ENCODE results near the gene ZBTB24. TPM values are rescaled to one million over a fixed set of nuclear protein-coding genes. Genes with fewer than 3 reads are reported as not detected.

Gene ZBTB24
- total RNA-seq, 2 donors from 2014 or later, result 9.2 to 9.8 TPM

DNA sequence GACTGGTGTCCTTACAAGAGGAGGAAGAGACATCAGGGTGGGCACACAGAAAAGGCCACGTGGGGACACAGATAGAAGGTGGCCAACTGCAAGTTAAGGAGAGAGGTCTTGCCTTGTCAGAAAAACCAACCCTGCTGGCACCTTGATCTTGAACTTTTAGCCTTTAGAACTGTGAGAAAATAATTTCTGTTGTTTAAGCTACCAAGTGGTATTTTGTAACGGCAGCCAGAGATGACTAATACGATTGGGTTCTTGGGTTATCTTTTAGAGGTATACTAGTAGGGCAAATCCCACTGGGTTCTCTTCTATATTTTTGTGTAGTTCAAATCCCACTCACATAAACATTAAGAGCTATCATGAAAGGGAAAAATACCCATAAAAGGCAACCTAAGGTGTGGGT lies 31.9 kb upstream of the ZBTB24 start:
- Mint-ChIP-seq H3K9me3 (peaks cover 9% of the 10 kb centered on the region), H3K27me3 (ENCODE audit: insufficient read depth) (no peaks in the 10 kb centered on the region), H3K36me3 (ENCODE audit: low read depth) (peaks cover 3% of the 10 kb centered on the region), H3K27ac (no peak overlapping the region), H3K4me1 (peaks cover 8% of the 10 kb centered on the region), H3K4me3 (no peak overlapping the region)
- Histone ChIP-seq H3K4me1 (ENCODE audit: control insufficient read depth, insufficient read depth, low read length) (no peaks in the 10 kb centered on the region), H3K4me3 (ENCODE audit: low read length) (no peak overlapping the region), H3K9ac (ENCODE audit: extremely low read depth, low read length, poor library complexity, severe bottlenecking) (no peak overlapping the region), H3K27ac (ENCODE audit: low read depth, low read length) (no peak overlapping the region), H3K9me3 (ENCODE audit: control insufficient read depth, low read length) (peaks cover 19% of the 10 kb centered on the region), H3K36me3 (ENCODE audit: control insufficient read depth, insufficient read depth, low read length) (no peaks in the 10 kb centered on the region), H3K27me3 (ENCODE audit: control insufficient read depth, insufficient read depth, low read length, poor library complexity, severe bottlenecking) (no peaks in the 10 kb centered on the region)
- 89% methylated on average over 1 to 3 of the region's 3 CpGs for WGBS, 2 experiments (ENCODE audit: insufficient coverage in 1 of 2, insufficient read length in 1 of 2)
- DNase-seq, result no peak
- TF ChIP-seq, protein P1, sequence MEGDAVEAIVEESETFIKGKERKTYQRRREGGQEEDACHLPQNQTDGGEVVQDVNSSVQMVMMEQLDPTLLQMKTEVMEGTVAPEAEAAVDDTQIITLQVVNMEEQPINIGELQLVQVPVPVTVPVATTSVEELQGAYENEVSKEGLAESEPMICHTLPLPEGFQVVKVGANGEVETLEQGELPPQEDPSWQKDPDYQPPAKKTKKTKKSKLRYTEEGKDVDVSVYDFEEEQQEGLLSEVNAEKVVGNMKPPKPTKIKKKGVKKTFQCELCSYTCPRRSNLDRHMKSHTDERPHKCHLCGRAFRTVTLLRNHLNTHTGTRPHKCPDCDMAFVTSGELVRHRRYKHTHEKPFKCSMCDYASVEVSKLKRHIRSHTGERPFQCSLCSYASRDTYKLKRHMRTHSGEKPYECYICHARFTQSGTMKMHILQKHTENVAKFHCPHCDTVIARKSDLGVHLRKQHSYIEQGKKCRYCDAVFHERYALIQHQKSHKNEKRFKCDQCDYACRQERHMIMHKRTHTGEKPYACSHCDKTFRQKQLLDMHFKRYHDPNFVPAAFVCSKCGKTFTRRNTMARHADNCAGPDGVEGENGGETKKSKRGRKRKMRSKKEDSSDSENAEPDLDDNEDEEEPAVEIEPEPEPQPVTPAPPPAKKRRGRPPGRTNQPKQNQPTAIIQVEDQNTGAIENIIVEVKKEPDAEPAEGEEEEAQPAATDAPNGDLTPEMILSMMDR (conservative IDR thresholded peaks at IDR 0.05), result no peak

DNA sequence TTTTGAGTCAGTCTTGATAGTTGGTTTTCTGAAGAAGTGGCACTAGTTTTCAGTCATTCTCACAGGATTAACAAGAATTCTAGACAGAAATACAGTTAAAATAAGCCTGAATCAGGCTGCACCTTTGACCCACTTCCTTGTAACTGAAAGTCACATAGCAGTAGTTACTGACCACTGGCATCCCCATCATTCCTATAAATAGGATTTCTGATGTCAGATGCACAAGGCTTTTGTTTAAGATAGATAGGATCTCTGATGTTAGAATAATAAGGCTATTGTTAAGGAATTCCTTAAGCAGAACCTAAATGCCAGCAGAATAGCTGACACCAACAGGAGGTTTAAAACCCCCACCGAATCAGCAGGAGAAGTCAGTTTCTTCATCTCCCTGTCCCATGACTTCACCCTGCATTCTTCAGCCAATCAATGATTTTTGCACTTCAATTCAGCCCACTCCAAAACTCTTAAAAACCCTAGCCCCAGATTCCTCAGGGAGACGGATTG lies 30.6 kb upstream of the ZBTB24 start:
- Mint-ChIP-seq H3K27ac (peak overlapping the region; percentile 65), H3K9me3 (peaks cover 14% of the 10 kb centered on the region), H3K27me3 (ENCODE audit: insufficient read depth) (no peaks in the 10 kb centered on the region), H3K36me3 (ENCODE audit: low read depth) (peaks cover 3% of the 10 kb centered on the region), H3K4me3 (no peak overlapping the region), H3K4me1 (peaks cover 8% of the 10 kb centered on the region)
- 33 to 40% methylated on average over 1 to 2 of the region's 2 CpGs for WGBS, 2 experiments (ENCODE audit: insufficient coverage in 1 of 2, insufficient read length in 1 of 2)
- peak; percentile 55 for DNase-seq
- H3K27ac ChIP-seq (ENCODE audit: low read depth, low read length), result peak overlapping the region; percentile 8
- H3K27me3 ChIP-seq (ENCODE audit: control insufficient read depth, insufficient read depth, low read length, poor library complexity, severe bottlenecking), result no peaks in the 10 kb centered on the region
- no peak overlapping the region for H3K9ac ChIP-seq (ENCODE audit: extremely low read depth, low read length, poor library complexity, severe bottlenecking)
- H3K36me3 ChIP-seq (ENCODE audit: control insufficient read depth, insufficient read depth, low read length), result no peaks in the 10 kb centered on the region
- H3K4me1 ChIP-seq (ENCODE audit: control insufficient read depth, insufficient read depth, low read length), result no peaks in the 10 kb centered on the region
- TF ChIP-seq, protein P1 (conservative IDR thresholded peaks at IDR 0.05), result no peak
- peak overlapping the region; percentile 6 for H3K4me3 ChIP-seq (ENCODE audit: low read length)
- H3K9me3 ChIP-seq (ENCODE audit: control insufficient read depth, low read length), result peaks cover 22% of the 10 kb centered on the region

DNA sequence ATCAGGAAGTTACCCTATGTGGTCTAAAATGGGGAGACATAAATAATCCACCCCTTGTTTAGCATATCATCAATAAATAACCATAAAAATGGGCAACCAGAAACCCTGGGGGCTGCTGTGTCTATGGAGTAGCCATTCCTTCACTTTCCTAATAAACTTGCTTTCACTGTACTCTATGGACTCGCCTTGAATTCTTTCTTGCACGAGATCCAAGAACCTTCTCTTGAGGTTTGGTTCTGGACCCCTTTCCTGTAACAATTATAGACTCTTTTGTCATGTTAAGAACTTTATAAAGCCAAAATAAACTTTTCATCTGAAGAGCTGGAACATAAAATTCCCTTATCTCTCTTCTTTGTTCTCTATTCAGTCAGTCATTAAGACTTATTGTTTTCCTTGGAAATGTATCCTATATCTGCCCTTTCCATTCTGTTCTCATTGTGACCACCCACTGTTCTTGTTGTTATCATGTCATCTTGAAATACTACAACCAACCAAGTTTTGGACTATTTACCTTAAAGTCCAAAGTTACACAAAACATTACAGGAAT lies 29.3 kb upstream of the ZBTB24 start:
- Mint-ChIP-seq H3K4me1 (peaks cover 15% of the 10 kb centered on the region), H3K9me3 (peaks cover 17% of the 10 kb centered on the region), H3K27ac (no peak overlapping the region), H3K4me3 (no peak overlapping the region), H3K27me3 (ENCODE audit: insufficient read depth) (no peaks in the 10 kb centered on the region), H3K36me3 (ENCODE audit: low read depth) (peaks cover 3% of the 10 kb centered on the region)
- H3K9me3 ChIP-seq (ENCODE audit: control insufficient read depth, low read length), result peaks cover 22% of the 10 kb centered on the region
- DNase-seq, result no peak
- H3K4me3 ChIP-seq (ENCODE audit: low read length), result no peak overlapping the region
- no peak overlapping the region for H3K9ac ChIP-seq (ENCODE audit: extremely low read depth, low read length, poor library complexity, severe bottlenecking)
- no peaks in the 10 kb centered on the region for H3K4me1 ChIP-seq (ENCODE audit: control insufficient read depth, insufficient read depth, low read length)
- no peaks in the 10 kb centered on the region for H3K36me3 ChIP-seq (ENCODE audit: control insufficient read depth, insufficient read depth, low read length)
- no peak overlapping the region for H3K27ac ChIP-seq (ENCODE audit: low read depth, low read length)
- WGBS, 2 experiments (ENCODE audit: insufficient coverage in 1 of 2, insufficient read length in 1 of 2), result 93 to 96% methylated on average over 2 of the region's 2 CpGs
- TF ChIP-seq, protein P1 (conservative IDR thresholded peaks at IDR 0.05), result no peak
- H3K27me3 ChIP-seq (ENCODE audit: control insufficient read depth, insufficient read depth, low read length, poor library complexity, severe bottlenecking), result no peaks in the 10 kb centered on the region

All from endodermal cell (in vitro differentiated cells).